CD4-positive, alpha-beta T cell treated with Interleukin-15 for 1 hour (primary cell): Measurements from ENCODE around the gene PRRC2B.

Experiments
- DNase-seq: peaks from one replicate; pipeline ENCODE4 v3.0.0-alpha.2; 2020

PRRC2B gene

GRCh38 chr9:131522257-131523085 lies 128.6 kb downstream of the PRRC2B start:
- no peak for DNase-seq

DNA sequence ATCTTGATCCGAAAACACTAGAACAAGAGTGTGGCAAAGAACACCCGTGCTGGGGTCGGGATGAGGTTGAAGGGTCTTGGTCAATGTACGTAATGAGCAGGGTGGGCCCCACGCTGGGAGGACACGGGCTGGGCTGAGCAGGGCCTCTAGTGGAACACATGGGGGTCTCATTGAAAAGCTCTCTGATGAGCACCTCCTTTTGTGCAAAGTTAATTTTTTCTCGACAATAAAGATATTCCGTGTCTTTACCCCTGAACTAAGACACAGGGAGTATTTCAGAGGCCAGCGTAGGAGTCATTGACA lies 129.2 kb downstream of the PRRC2B start:
- DNase-seq, result no peak

DNA sequence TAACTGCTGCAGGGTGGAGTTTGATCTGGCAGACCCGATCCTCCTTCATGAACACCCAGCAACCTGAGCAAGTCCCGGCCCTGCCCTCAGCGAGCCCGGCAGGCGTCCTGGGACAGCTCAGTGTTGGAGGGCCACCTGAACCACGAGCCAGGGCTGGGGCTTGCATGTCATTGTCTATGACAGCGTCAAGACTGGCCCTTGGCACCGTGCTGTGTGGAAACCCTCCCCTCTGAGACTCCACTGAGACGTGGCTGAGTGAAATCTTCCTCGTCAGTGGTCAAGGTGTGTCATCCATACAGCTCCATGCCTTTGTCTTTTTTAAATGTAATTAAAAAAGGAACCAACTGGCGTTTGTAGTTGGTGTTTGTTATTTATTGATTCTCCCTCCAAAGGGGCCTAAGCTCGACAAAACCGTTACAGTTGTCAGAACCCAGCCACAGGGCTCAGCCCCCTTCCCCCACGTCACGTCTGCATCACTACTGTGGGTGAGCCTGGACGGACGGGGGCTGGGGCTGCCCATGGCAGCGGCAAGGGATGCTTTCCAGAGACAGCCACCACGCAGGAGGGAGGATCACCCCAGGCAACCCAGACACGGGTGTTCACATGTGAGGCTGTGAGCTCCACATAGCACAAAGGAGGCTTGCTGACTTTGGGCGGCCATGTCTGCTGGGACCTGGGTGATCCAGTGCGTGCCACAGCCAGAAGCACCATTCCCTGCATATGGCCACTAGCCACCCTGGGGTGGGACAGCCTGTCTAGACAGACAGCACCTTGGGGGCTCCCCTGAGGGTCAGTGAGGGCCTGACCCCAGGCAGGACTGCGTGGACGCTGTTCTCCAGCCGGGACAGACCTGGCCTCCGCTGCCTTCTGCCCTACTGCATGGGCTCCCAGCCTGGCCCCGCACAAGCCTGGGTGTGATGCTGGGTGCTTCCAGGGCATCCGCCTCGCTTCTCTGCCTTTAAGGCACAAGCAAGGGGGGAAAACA lies 129.9 kb downstream of the PRRC2B start:
- DNase-seq, result no peak

DNA sequence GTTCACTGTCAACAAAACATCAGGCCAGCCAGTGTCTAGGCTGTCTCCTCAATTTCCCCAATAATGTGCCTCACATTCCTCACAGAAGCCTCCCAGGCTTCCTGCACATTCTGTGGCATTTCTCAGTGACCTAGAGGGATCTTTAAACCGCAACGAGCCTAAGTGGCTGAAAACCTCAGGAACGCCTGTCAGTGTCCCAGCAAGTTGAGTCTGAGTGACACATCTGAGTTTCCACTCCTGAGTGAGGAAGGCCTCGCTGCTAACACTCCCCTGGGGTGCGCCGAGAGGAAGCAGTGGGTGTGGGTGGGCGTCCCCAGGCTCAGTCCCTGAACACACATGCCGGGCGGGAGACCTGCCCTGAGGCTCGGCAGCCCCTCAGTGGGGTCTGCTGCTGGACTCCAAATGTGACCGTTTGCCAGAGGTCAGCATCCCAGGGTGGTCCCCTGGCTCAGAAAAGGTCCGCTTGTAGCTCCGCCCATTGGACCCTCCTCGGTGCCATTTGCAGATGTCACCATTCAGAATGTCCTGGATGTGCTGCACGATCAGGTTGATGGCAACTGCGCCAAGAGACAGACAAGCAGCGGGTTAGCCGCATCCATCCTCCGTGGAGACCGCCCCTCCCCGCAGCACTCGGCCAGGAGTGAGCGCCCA lies 130.9 kb downstream of the PRRC2B start:
- DNase-seq, result no peak

DNA sequence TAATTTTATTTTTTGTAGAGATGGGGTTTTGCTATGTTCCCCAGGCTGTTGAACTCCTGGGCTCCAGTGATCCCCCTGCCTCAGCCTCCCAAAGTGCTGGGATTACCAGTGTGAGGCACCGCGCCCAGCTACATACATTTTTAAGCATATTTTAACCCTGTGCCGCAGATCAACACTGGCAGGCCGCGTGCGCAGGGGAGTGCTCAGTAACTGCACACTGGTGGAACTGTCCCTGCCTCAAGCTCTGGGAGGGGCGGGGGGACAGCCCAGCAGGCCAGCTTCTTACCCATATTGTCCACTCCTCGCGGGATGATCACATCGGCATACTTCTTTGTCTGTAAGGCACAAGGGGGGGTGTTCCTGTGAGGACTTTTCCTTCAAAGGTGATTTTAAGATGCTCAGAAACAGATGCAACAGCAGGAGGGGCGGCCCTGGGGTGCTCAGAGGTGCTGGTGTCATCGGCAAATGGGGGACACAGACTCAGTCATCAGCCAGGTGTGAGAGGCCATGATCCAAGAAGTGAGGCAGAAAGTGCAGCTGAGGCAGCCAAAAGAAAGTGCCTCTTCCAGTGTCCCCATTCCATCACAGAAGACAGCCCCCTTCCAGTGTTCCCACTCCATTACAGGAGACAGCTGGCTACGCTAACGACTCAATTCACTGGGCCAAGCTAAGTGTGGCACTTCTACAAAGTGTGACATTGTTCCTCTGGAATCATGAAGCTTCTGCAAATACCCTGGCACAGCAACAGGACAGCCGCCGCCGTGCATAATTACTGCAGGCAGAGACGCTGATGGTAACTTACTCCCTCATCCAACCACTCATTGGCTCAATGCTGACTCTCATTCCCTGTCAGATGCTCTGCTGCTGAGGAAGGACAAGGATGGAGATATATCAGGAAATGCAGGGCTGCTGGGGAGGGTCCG lies 132.0 kb downstream of the PRRC2B start:
- no peak for DNase-seq

DNA sequence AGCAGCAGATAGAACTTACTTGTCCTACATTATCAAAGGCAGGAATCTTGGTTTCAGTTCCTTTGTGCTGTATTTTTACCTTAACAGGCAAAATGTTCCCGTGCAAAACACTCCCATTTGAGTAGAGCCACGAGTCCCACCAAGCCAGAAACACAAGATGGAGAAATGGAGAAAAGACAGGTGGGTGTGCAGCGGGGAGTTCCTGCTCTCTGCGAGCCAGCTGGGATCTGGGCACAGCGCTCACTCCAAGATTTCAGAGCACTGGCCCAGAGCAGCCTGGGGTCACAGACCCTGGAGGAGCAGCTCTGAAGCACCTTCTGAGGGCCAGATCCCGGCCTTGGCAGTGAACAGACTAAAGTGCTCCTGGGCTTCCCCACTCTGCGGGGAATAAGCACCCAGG lies 134.3 kb downstream of the PRRC2B start:
- DNase-seq, result no peak

- DNase-seq, result no peak
These were observed 135.1 kb downstream of the PRRC2B start for GRCh38 chr9:131528886-131529505.

GRCh38 chr9:131529597-131530545 lies 136.0 kb downstream of the PRRC2B start:
- no peak for DNase-seq

DNA sequence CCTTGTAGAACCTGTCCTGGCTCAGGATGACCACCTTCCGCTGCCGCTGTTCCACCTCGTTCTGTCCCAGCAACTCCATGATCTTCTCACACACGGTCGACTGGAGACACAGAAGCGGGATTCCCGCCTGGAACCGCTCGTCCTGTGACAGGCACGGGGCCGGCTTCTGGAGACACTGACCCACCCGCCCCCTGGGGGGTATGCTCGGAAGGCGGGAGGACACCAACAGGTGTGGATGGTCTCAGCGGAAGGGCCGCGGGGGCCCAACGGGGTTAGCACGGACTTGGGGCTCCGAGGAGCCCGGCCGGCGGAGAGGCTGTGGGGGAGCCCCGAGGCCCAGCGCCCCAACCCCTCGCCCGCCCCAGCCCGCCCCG lies 136.6 kb downstream of the PRRC2B start:
- no peak for DNase-seq

- peak; percentile 74 for DNase-seq
These were observed 137.3 kb downstream of the PRRC2B start, which contains the start of gene UCK1 for GRCh38 chr9:131530920-131531832. Gene UCK1 (minus strand): TSS chr9:131531263. CDS start chr9:131531174, 89 bp downstream.

DNA sequence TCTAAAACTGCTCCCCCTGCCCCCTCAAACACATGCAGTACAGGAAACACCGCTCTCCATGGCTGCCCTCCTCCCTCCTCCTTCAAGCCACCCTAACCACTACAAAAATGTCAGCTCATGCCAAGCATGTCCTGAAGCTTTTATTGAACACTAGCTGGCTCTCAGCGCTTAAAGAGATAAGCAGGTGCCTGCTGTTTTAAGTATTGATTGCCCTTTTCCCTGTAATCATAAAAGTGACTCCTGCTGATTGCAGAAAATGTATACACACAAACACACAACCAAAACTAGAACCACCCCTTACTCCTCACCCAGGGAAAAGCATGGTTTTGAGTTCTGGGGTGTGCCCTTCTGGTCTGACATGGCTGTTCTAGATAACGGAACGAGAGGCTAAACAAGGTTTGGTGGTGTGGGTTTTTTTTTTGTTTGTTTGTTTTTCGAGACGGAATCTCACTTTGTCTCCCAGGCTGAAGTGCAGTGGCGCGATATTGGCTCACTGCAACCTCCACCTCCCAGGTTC lies 140.9 kb downstream of the PRRC2B start:
- DNase-seq, result no peak

DNA sequence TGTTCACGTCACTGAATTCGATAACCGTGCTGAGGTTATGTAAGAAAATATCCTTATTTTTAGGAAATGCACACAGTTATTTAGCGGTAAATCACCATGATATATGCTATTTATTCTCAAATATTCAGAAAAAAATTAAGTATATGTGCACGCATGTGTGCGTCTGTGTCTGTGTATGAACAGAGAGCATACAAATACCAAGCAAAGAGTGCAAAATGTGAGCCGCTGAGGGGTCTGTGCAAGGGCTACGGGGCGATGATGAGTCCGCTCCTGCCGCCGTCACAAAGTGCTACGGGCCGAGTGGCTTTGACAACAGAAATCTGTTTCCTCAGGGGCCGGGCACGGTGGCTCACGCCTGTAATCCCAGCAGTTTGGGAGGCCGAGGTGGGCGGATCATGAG lies 144.1 kb downstream of the PRRC2B start:
- no peak for DNase-seq

DNA sequence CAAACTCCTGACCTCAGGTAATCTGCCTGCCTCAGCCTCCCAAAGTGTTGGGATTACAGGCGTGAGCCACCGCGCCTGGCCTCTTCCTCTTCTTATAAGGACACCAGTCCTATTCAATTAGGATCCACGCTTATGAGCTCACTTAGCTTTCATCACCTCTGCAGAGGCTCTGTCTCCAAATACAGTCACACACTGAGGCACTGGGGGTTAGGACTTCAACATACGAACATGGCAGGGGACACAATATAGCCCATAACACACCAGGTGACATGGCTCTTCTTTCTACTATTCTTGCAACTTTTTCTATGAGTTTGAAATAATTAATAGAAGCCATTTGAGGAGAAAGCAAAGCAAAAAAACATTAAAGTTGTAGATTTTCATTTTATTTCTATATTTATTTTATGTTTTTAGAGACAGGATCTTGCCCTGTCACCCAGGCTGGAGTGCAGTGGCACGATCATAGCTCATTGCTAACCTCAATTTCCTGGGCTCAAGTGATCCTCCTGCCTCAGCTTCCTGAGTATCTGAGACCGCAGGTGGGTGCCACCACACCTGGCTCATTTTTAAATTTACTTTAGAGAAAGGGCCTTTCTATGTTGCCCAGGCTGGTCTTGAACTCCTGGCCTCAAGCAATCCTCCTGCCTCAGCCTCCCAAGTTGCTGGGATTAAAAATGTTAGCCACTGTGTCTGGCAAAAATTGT lies 145.5 kb downstream of the PRRC2B start:
- DNase-seq, result no peak

DNA sequence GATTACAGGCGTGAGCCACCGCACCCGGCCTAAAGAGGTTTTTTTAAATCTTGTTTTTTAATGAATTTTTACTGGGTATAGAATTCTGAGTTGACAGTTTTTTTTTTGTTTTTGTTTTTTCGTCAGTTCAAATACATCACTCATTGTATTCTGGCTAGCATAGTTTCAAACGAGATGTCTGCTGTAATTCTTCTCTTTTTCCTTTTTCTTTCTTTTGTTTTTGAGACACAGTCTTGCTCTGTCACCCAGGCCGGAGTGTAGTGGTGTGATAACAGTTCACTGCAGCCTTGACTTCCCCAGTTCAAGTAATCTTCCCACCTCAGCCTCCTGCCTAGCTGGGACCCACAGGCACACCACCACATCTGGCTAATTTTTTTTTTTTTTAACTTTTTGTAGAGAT lies 149.3 kb downstream of the PRRC2B start:
- no peak for DNase-seq

DNA sequence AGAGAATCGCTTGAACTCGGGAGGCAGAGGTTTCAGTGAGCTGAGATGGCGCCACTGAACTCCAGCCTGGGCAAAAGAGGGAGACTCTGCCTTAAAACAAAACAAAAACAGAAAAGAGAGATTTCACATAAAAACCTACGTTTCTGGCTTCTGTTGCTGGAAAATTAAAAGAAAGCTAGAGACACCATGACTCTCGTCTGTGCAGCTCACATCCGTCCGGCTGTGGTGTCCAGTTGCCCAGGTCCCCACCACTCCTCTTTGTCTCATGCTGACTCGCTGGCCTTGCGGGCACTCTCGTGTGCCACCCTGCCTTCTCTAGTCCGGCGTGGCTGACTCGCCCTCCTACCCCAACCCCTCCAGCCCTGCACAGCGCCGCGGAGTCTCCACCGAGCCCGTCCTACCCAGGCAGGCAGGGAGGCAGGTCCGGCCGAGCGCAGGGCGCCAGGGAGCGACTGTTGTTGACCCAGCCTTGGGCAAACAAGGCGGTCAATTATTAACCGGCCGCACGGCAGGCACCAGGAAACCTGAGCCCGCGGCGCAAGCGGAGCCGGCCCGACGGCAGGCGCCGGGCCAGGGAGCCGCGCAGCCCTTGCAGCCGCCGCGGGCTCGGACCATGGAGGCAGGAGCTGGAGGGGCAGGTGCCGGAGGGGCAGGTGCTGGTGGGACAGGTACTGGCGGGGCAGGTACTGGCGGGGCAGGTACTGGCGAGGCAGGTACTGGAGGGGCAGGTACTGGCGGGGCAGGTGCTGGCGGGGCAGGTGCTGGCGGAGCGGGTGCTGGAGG lies 151.3 kb downstream of the PRRC2B start, which contains the start of gene PRRT1B:
Gene PRRT1B (plus strand): TSS at position 521 of the 783 bp plus-strand sequence. CDS start 93 bp downstream, at position 614.
- DNase-seq, result no peak

DNA sequence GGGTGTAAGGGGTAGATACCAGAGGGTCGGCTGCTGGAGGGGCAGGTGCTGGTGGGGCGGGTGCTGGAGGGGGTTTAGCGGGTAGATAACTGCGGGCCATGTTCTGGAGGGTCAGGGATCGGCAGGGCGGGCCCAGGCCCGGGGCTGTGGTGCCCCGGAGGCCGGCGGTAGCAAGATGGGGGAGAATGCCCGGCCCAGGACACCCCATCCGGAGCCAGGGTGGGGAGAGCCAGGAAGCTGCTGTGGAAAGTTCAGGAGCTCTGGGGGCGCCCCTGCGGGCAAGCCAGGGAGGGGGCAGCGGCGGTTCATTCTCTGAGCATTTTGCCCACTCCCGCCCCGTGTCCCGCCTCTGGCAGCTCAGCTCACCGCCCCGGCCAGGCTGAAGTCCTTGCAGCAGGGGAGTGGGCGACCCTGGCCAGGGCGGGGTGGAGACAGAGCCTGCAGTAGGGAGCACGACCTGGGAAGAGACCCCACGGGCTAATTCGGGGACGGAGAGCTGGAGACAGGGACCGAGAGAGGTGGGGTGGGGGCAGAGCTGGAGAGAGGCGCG lies 152.0 kb downstream of the PRRC2B start:
- no peak for DNase-seq
